HFF-Myc (cell line): ENCODE measurements around the gene UCHL5.
"Not testable (repeated sequence)": the region's sequence is repeated elsewhere in the genome, so short reads cannot be mapped to it uniquely, and the experiment has no call there.

ENCODE experiments used
- DNase-seq: peaks from one replicate; pipeline ENCODE4 v3.0.0-alpha.2; 2011; ENCODE audit warnings: low read depth; ENCODE audit errors: extremely low read depth
- H3K4me3 ChIP-seq: replicated peaks from 2 replicates; pipeline ENCODE4 v1.5.1; 2011; ENCODE audit warnings: low read depth, mild to moderate bottlenecking, control low read depth, low read length
- TF ChIP-seq, protein P1 (sequence below): IDR thresholded peaks from 2 replicates; pipeline ENCODE4 v1.5.1; 2012; ENCODE audit warnings: mild to moderate bottlenecking, low read depth, low read length, control low read depth; ENCODE audit errors: missing control alignments

Gene UCHL5

GRCh38 chr1:192994141-192994540 is 65.0 kb downstream of the UCHL5 start:
- H3K4me3 ChIP-seq = no peak overlapping the region
- TF ChIP-seq, protein P1, sequence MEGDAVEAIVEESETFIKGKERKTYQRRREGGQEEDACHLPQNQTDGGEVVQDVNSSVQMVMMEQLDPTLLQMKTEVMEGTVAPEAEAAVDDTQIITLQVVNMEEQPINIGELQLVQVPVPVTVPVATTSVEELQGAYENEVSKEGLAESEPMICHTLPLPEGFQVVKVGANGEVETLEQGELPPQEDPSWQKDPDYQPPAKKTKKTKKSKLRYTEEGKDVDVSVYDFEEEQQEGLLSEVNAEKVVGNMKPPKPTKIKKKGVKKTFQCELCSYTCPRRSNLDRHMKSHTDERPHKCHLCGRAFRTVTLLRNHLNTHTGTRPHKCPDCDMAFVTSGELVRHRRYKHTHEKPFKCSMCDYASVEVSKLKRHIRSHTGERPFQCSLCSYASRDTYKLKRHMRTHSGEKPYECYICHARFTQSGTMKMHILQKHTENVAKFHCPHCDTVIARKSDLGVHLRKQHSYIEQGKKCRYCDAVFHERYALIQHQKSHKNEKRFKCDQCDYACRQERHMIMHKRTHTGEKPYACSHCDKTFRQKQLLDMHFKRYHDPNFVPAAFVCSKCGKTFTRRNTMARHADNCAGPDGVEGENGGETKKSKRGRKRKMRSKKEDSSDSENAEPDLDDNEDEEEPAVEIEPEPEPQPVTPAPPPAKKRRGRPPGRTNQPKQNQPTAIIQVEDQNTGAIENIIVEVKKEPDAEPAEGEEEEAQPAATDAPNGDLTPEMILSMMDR = no peak
- DNase-seq = no peak

DNA sequence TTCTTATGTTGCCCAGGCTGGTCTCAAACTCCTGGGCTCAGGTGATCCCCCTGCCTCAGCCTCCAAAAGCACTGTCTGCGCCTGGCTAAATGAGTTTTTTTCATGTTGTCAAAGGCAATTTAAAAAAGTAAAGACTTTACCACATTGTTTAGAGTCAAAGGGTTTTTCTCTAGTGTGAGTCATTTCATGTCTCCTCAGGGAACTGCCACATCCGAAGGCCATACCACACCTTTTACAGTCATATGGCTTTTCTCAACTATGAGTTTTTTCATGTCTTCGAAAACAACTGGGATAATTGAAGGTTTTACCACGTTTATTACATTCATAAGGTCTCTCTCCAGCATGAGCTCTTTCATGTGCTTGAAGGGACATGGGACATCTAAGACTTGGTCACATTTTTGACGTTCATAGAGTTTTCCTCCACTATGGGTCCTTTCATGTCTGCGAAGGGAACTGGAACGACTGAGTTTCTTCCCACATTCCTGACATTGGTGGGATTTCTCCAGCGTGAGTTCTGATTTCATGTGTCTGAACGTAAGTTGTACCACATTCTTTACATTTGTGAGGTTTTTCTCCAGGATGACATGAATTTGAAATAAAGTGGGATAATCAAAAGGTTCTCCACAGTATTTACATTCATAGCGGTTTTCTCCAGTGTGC is 65.6 kb downstream of the UCHL5 start:
- no peak for DNase-seq
- no peak overlapping the region for H3K4me3 ChIP-seq
- TF ChIP-seq, protein P1 = no peak

- not testable (repeated sequence) for DNase-seq, H3K4me3 ChIP-seq
Measured at GRCh38 chr1:192986748-192987334, 72.3 kb downstream of the UCHL5 start.

GRCh38 chr1:192986110-192986747 is 72.9 kb downstream of the UCHL5 start:
- H3K4me3 ChIP-seq = no peak overlapping the region
- DNase-seq = no peak
- TF ChIP-seq, protein P1 = no peak

GRCh38 chr1:192984080-192984479 is 75.1 kb downstream of the UCHL5 start:
- TF ChIP-seq, protein P1 = no peak
- H3K4me3 ChIP-seq = no peak overlapping the region
- no peak for DNase-seq

DNA sequence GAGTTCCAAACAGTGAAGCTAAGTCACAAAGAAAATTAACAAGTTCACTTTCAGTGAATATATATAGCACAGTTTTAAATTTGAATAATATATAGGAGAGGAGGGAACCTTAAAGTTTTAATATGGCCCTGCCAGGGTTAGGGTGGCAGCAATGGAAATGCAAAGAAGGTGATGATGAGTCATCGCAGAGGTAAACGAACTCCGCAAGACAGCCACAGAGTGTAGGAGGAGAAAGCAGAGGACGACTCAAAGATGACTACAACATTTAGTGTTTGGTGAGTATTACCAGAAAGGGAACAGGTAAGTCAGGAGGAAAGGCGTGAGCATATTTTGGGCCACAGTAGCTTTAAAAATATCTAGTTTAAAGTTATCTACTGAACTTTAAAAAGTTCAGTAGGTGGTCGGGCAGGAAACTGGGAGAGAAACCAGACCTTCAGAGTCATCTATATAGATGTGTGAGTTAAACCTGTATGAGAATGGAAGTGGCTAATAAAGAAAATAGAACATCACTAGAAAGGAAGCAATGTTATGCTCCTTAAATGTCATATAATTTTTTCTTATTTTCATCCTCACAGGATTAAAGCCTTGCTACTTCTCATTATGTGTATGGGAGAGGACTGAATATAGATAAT is 75.7 kb downstream of the UCHL5 start:
- DNase-seq = no peak
- TF ChIP-seq, protein P1 = no peak
- H3K4me3 ChIP-seq = no peak overlapping the region

DNA sequence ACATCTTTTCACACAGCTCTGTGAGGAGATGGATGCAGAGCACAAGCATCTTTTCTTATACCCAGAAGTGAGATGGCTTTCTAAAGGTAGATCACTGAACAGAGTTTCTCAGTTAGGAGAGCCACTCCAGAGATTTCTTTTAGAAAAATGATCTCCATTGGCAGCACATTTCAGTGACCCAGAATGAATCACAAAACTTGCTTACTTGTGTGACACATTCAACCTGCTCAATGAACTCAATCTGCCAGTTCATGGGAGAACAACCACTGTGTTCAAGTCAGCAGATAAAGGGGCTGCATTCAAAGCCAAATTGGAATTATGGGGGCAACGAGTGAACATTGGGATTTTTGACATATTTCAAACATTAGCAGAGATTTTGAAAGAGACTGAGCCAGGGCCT is 78.3 kb downstream of the UCHL5 start:
- DNase-seq = no peak
- TF ChIP-seq, protein P1 = no peak
- no peak overlapping the region for H3K4me3 ChIP-seq

DNA sequence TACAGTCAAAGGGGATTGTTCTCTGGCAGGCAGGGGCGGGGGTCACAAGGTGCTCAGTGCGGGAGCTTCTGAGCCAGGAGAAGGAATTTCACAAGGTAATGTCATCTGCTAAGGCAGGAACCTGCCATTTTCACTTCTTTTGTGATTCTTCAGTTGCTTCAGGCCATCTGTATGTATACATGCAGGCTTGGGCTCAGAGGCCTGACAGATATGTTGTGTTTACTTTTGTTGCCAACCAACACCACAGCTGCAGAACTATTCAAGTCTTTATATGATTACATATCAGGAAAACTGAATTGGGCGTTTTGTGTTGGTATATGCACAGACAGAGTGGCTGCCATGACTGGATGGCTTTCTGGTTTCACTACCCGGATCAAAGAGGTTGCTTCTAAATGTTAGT is 78.8 kb downstream of the UCHL5 start:
- not testable (repeated sequence) for H3K4me3 ChIP-seq, DNase-seq
